ENCODE data around the gene KLC4. TPM values are rescaled to one million over a fixed set of nuclear protein-coding genes. Genes with fewer than 3 reads are reported as not detected.

KLC4 gene
- polyA plus RNA-seq, 1 donor, result 27.6 TPM

Other genes with a start within 250 kb of the KLC4 start
- 78.8 TPM for gene RPL7L1, start 180.0 kb upstream of the KLC4 start, polyA plus RNA-seq (ENCODE audit: insufficient read length)
- not detected for gene PTCRA, start 143.6 kb upstream of the KLC4 start, polyA plus RNA-seq (ENCODE audit: insufficient read length)
- 23.6 TPM for gene CNPY3, start 130.2 kb upstream of the KLC4 start, polyA plus RNA-seq (ENCODE audit: insufficient read length)
- 0.65 TPM for gene GNMT, start 98.9 kb upstream of the KLC4 start, polyA plus RNA-seq (ENCODE audit: insufficient read length)
- gene PEX6, start 80.5 kb upstream of the KLC4 start, polyA plus RNA-seq (ENCODE audit: insufficient read length), result 15.0 TPM
- 39.0 TPM for gene PPP2R5D, start 75.1 kb upstream of the KLC4 start, polyA plus RNA-seq (ENCODE audit: insufficient read length)
- 39.6 TPM for gene MEA1, start 45.7 kb upstream of the KLC4 start, polyA plus RNA-seq (ENCODE audit: insufficient read length)
- gene KLHDC3, start 45.4 kb upstream of the KLC4 start, polyA plus RNA-seq (ENCODE audit: insufficient read length), result 227 TPM
- gene RRP36, start 38.0 kb upstream of the KLC4 start, polyA plus RNA-seq (ENCODE audit: insufficient read length), result 40.4 TPM
- gene CUL7, start 5.8 kb upstream of the KLC4 start, polyA plus RNA-seq (ENCODE audit: insufficient read length), result 44.5 TPM
- gene MRPL2, start 197 bp upstream of the KLC4 start, polyA plus RNA-seq (ENCODE audit: insufficient read length), result 43.9 TPM
- gene PTK7, start 16.7 kb downstream of the KLC4 start, polyA plus RNA-seq (ENCODE audit: insufficient read length), result 53.2 TPM
- gene SRF, start 111.6 kb downstream of the KLC4 start, polyA plus RNA-seq (ENCODE audit: insufficient read length), result 57.1 TPM
- gene CUL9, start 122.6 kb downstream of the KLC4 start, polyA plus RNA-seq (ENCODE audit: insufficient read length), result 17.8 TPM
- 15.2 TPM for gene DNPH1, start 169.8 kb downstream of the KLC4 start, polyA plus RNA-seq (ENCODE audit: insufficient read length)
- gene TTBK1, start 183.8 kb downstream of the KLC4 start, polyA plus RNA-seq (ENCODE audit: insufficient read length), result 0.04 TPM
- not detected for gene SLC22A7, start 238.6 kb downstream of the KLC4 start, polyA plus RNA-seq (ENCODE audit: insufficient read length)
- 1.7 TPM for gene CRIP3, start 249.2 kb downstream of the KLC4 start, polyA plus RNA-seq (ENCODE audit: insufficient read length)

All from forelimb muscle (tissue), 1 donor.